Keratinocyte (primary cell): ENCODE data around the gene DEDD. TPM values are rescaled to one million over a fixed set of nuclear protein-coding genes. Genes with fewer than 3 reads are reported as not detected.
A peak's percentile ranks its signal among the peaks of the same experiment; 100 is the strongest.

ENCODE experiments used
- DNase-seq: peaks from one replicate; pipeline ENCODE4 v3.0.0-alpha.2; 2011; ENCODE audit warnings: low read depth, missing footprints, low spot score
- FAIRE-seq: peaks from 2 replicates; lab custom pipeline; 2011; peaks lifted over from hg19 to GRCh38; lab: Jason Lieb, UNC
- H2AFZ ChIP-seq: 2 replicates; pipeline ENCODE4 v1.6.0; 2012; ENCODE audit warnings: low read length, control low read depth, inconsistent platforms; ENCODE audit not compliant: control insufficient read depth
- H3K27ac ChIP-seq: 2 replicates; pipeline ENCODE4 v1.5.1; 2011; ENCODE audit warnings: low read length; ENCODE audit not compliant: control insufficient read depth, insufficient read depth
- H3K27me3 ChIP-seq: 3 replicates; pipeline ENCODE4 v1.6.0; 2011; ENCODE audit warnings: low read length; ENCODE audit not compliant: control insufficient read depth, insufficient read depth; ENCODE audit errors: extremely low read depth
- H3K36me3 ChIP-seq, 2 experiments: 2 replicates in 1 of 2; 3 replicates in 1 of 2; pipeline ENCODE4 v1.5.1; 2011; ENCODE audit warnings: low read length in 2 of 2, mild to moderate bottlenecking in 1 of 2; ENCODE audit not compliant: control insufficient read depth in 2 of 2, insufficient read depth in 2 of 2; ENCODE audit errors: extremely low read depth in 1 of 2
- H3K4me1 ChIP-seq: 3 replicates; pipeline ENCODE4 v1.5.1; 2011; ENCODE audit warnings: low read length; ENCODE audit not compliant: control insufficient read depth, insufficient read depth; ENCODE audit errors: extremely low read depth
- H3K4me2 ChIP-seq: 3 replicates; pipeline ENCODE4 v1.6.0; 2011; ENCODE audit warnings: low read depth, low read length; ENCODE audit not compliant: control insufficient read depth, insufficient read depth; ENCODE audit errors: extremely low read depth
- H3K4me3 ChIP-seq, 3 experiments: fragments of 200-600 bp in 1 of 3; sonication (generic) in 1 of 3; 2 replicates in 2 of 3; 3 replicates in 1 of 3; pipeline ENCODE4 v1.5.1; 2011 to 2016; ENCODE audit warnings: low read length in 3 of 3, mild to moderate bottlenecking in 3 of 3, control low read depth in 2 of 3, inconsistent platforms in 1 of 3, low read depth in 1 of 3, mixed read lengths in 1 of 3, mixed run types in 1 of 3, moderate library complexity in 1 of 3; ENCODE audit not compliant: control insufficient read depth in 2 of 3, insufficient read depth in 2 of 3; ENCODE audit errors: extremely low read depth in 1 of 3
- H3K79me2 ChIP-seq: 2 replicates; pipeline ENCODE4 v1.6.0; 2012; ENCODE audit warnings: low read length; ENCODE audit not compliant: control insufficient read depth, insufficient read depth
- H3K9ac ChIP-seq: 3 replicates; pipeline ENCODE4 v1.6.0; 2011; ENCODE audit warnings: low read length; ENCODE audit not compliant: control insufficient read depth, insufficient read depth; ENCODE audit errors: extremely low read depth
- H3K9me1 ChIP-seq: 3 replicates; pipeline ENCODE4 v1.6.0; 2011; ENCODE audit warnings: low read length; ENCODE audit not compliant: control insufficient read depth, insufficient read depth; ENCODE audit errors: extremely low read depth
- H3K9me3 ChIP-seq: 2 replicates; pipeline ENCODE4 v1.5.1; 2012; ENCODE audit warnings: low read depth, low read length; ENCODE audit not compliant: control insufficient read depth
- H4K20me1 ChIP-seq: 3 replicates; pipeline ENCODE4 v1.6.0; 2011; ENCODE audit warnings: low read length; ENCODE audit not compliant: control insufficient read depth, insufficient read depth; ENCODE audit errors: extremely low read depth
- EZH2 ChIP-seq: IDR thresholded peaks from one replicate; pipeline ENCODE4 v1.6.1; 2012; ENCODE audit warnings: inconsistent platforms, mild to moderate bottlenecking, low read length, moderate library complexity
- dilution Hi-C: fragments of 300-500 bp; cut with MboI; formaldehyde crosslinking; loops from one replicate; pipeline ENCODE4 v1.7.0; 2020; ENCODE audit warnings: low sequenced_read_pairs; ENCODE audit not compliant: extremely low pct_ligation_motif_present
- polyA plus RNA-seq, 5 experiments: library from polyadenylated mRNA; depleted of rRNA in 3 of 5; stranded (reverse) in 3 of 5; stranded (forward) in 1 of 5; unstranded in 1 of 5; fragments of >200 nt; gene quantifications; 1 replicate in 1 of 5; 2 replicates in 3 of 5; 3 replicates in 1 of 5; pipeline versions ENCODE4 v1.2.1 to v1.2.3, GENCODE V29; 2011 to 2012; ENCODE audit warnings: missing spikeins in 2 of 5, low read depth in 1 of 5, low replicate concordance in 1 of 5
- TF ChIP-seq, protein P1 (sequence below), 3 experiments: IDR thresholded peaks in 1 of 3; conservative IDR thresholded peaks in 1 of 3; optimal IDR thresholded peaks in 1 of 3; 2 replicates in 2 of 3; 3 replicates in 1 of 3; pipeline versions ENCODE3 to v1.5.1; 2011; ENCODE audit warnings: low read length in 3 of 3, mild to moderate bottlenecking in 3 of 3, moderate library complexity in 2 of 3, control low read depth in 1 of 3, inconsistent platforms in 1 of 3; ENCODE audit not compliant: insufficient read depth in 2 of 3; ENCODE audit errors: extremely low read depth in 1 of 3

DEDD gene
- polyA plus RNA-seq, 1 donor (not counting 4 experiments of a cell fraction or from before 2014, with no cell fraction given), result 33.0 TPM

DNA sequence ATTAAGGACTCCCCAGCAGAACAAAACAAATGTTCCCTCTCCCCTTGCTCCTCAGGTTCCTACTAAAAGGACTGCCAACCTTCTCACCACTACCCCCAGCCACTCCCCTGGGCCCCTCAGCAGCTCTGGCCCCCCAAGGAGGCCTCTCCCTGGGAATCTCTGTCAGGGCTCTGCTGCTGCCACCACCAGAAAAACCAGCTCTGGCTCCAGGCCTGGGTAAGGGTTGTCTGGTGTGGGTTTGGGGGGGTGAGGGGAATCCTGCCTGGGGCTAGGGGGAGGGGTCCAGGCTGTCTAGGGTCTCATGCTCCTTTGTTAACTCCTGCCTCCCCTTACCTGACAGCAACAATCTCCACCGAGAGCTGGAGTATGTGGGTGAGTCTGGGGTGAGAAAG lies 47.9 kb downstream of the DEDD start:
- Histone ChIP-seq H4K20me1 (no peaks in the 10 kb centered on the region), H3K27me3 (no peaks in the 10 kb centered on the region), H3K9me3 (no peaks in the 10 kb centered on the region), H3K79me2 (no peaks in the 10 kb centered on the region), H2AFZ (no peak overlapping the region), H3K27ac (no peak overlapping the region), H3K4me3 (no peak overlapping the region), H3K36me3 (no peaks in the 10 kb centered on the region), H3K4me2 (no peak overlapping the region), H3K9ac (no peak overlapping the region), H3K4me1 (peaks cover 70% of the 10 kb centered on the region), H3K9me1 (no peaks in the 10 kb centered on the region)
- dilution Hi-C loops, result no loop called here
- DNase-seq (no peak), FAIRE-seq (no peak)
- no peak for TF ChIP-seq EZH2
- TF ChIP-seq, protein P1, sequence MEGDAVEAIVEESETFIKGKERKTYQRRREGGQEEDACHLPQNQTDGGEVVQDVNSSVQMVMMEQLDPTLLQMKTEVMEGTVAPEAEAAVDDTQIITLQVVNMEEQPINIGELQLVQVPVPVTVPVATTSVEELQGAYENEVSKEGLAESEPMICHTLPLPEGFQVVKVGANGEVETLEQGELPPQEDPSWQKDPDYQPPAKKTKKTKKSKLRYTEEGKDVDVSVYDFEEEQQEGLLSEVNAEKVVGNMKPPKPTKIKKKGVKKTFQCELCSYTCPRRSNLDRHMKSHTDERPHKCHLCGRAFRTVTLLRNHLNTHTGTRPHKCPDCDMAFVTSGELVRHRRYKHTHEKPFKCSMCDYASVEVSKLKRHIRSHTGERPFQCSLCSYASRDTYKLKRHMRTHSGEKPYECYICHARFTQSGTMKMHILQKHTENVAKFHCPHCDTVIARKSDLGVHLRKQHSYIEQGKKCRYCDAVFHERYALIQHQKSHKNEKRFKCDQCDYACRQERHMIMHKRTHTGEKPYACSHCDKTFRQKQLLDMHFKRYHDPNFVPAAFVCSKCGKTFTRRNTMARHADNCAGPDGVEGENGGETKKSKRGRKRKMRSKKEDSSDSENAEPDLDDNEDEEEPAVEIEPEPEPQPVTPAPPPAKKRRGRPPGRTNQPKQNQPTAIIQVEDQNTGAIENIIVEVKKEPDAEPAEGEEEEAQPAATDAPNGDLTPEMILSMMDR (optimal IDR thresholded peaks at IDR 0.05 in 1 of 3, IDR thresholded peaks at IDR 0.05 in 1 of 3, conservative IDR thresholded peaks at IDR 0.05 in 1 of 3; ENCODE audit: extremely low read depth in 1 of 3, insufficient read depth in 2 of 3, low read length in 3 of 3), result no peak

DNA sequence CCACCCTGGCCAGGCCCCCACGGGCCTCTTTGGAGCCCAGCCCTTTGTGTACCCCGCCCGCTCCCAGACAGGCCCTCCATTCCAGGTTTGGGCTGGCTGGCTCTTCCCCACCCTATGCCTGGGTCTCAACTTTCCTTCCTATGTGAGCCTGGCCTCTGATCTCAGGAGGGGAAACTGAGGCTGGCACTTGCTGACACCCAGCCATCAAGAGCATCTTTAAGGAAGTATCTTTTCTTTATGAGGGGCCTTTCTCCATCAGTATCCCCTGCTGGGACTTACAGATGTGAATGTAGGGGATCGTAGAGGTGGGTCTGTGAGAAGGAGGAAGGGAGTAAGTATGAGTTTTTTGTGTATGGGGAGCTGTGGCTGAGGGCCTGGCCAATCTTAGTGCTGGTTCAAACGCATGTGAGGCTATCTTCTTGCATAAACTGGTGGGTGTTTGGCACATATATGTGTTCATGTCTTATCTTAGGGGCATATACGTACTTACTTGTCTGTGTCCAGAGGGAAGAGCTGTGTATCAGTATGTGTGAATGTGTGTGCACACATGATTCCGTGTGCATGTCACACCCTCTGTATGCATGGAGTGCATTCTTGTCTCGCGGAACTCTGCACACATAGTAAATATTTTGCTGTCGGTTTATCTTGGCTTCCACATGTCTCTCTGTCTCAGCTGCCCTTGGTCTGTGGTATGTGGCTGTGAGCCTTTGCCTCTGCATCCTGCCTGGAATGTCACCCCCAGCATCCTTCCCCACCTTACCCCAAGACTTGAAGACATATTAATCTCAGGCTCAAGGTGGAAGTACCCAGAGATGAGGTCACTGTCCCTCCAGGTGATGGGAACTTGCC lies 48.5 kb downstream of the DEDD start:
- DNase-seq (no peak), FAIRE-seq (peak; percentile 34)
- peak overlapping the region; percentile 38 for H3K9ac ChIP-seq
- no peaks in the 10 kb centered on the region for H3K36me3 ChIP-seq
- TF ChIP-seq, protein P1 (optimal IDR thresholded peaks at IDR 0.05 in 1 of 3, IDR thresholded peaks at IDR 0.05 in 1 of 3, conservative IDR thresholded peaks at IDR 0.05 in 1 of 3; ENCODE audit: extremely low read depth in 1 of 3, insufficient read depth in 2 of 3, low read length in 3 of 3), result no peak
- TF ChIP-seq EZH2, result no peak
- peak overlapping the region; percentile 92 for H3K27ac ChIP-seq
- peak overlapping the region; percentile 67 for H3K4me2 ChIP-seq
- no peaks in the 10 kb centered on the region for H3K27me3 ChIP-seq
- no peaks in the 10 kb centered on the region for H3K79me2 ChIP-seq
- H4K20me1 ChIP-seq, result no peaks in the 10 kb centered on the region
- H3K9me3 ChIP-seq, result no peaks in the 10 kb centered on the region
- no peak overlapping the region for H2AFZ ChIP-seq
- peak overlapping the region in 1 of 3 experiments; percentile 9 for H3K4me3 ChIP-seq
- H3K4me1 ChIP-seq, result peaks cover 63% of the 10 kb centered on the region
- H3K9me1 ChIP-seq, result no peaks in the 10 kb centered on the region
- dilution Hi-C loops, result no loop called here
